LNCaP clone FGC (cell line): Measurements from ENCODE around the gene UGT1A9.

ENCODE experiments used
- DNase-seq: peaks from one replicate; pipeline ENCODE4 v3.0.0-alpha.2; 2011; ENCODE audit warnings: low read depth
- H3K4me3 ChIP-seq: 2 replicates; pipeline ENCODE4 v1.5.1; 2011; ENCODE audit warnings: mild to moderate bottlenecking, low read depth, low read length, control low read depth
- CTCF ChIP-seq: IDR thresholded peaks from 2 replicates; pipeline ENCODE4 v1.5.1; 2012; ENCODE audit warnings: mild to moderate bottlenecking; ENCODE audit not compliant: control insufficient read depth, insufficient read depth; ENCODE audit errors: extremely low read depth

UGT1A9 gene

GRCh38 chr2:233803994-233804393 lies 132.3 kb downstream of the UGT1A9 start:
- no peak overlapping the region for H3K4me3 ChIP-seq
- no peak for TF ChIP-seq CTCF
- no peak for DNase-seq

- no peak for DNase-seq
- no peak for TF ChIP-seq CTCF
- no peak overlapping the region for H3K4me3 ChIP-seq
Measured at GRCh38 chr2:233807215-233807865, 135.6 kb downstream of the UGT1A9 start.

- no peak overlapping the region for H3K4me3 ChIP-seq
- DNase-seq: no peak
- no peak for TF ChIP-seq CTCF
Measured at GRCh38 chr2:233807966-233808935, 136.6 kb downstream of the UGT1A9 start.

- TF ChIP-seq CTCF: no peak
- H3K4me3 ChIP-seq: no peak overlapping the region
- DNase-seq: no peak
Measured at GRCh38 chr2:233810385-233810784, 138.7 kb downstream of the UGT1A9 start.

- TF ChIP-seq CTCF: no peak
- DNase-seq: no peak
- H3K4me3 ChIP-seq: no peak overlapping the region
Measured at GRCh38 chr2:233811087-233811486, 139.4 kb downstream of the UGT1A9 start.

- no peak for TF ChIP-seq CTCF
- no peak for DNase-seq
- H3K4me3 ChIP-seq: no peak overlapping the region
Measured at GRCh38 chr2:233811732-233812131, 140.0 kb downstream of the UGT1A9 start.
